ENCODE results near the gene TCP10L. TPM values are rescaled to one million over a fixed set of nuclear protein-coding genes. Genes with fewer than 3 reads are reported as not detected.
"Not testable (repeated sequence)": the region's sequence is repeated elsewhere in the genome, so short reads cannot be mapped to it uniquely, and the experiment has no call there.

Gene TCP10L
- total RNA-seq (2021) = 2.5 and 3.7 TPM in 2 replicates
- percentile 38 among the genes with signal in this experiment for Bru-seq, nascent RNA
- percentile 60 among the genes with signal in this experiment for BruChase-seq, experiment 1, labeled RNA remaining after a 2-hour chase
- percentile 52 among the genes with signal in this experiment for BruChase-seq, experiment 2, labeled RNA remaining after a 6-hour chase
- long read RNA-seq = 0 reads

- intact Hi-C loops (cut with micrococcal nuclease; ENCODE audit: unreplicated experiment) = no loop called here
- Histone ChIP-seq H3K27me3 (replicated peaks; ENCODE audit: insufficient read depth, low read depth, low read length, poor library complexity) (no peaks in the 10 kb centered on the region), H3K4me1 (ENCODE audit: insufficient read depth, low read length, poor library complexity, severe bottlenecking) (no peaks in the 10 kb centered on the region), H3K9me3 (ENCODE audit: low read depth, low read length, poor library complexity, severe bottlenecking) (no peaks in the 10 kb centered on the region), H3K4me3 (ENCODE audit: low read depth, low read length, poor library complexity, severe bottlenecking) (no peak within 1 kb of the TSS), H3K36me3 (ENCODE audit: insufficient read depth, low read length, poor library complexity, severe bottlenecking) (no peaks in the 10 kb centered on the region), H3K27ac (ENCODE audit: low read depth, low read length, poor library complexity, severe bottlenecking) (no peak within 1 kb of the TSS)
- ChIA-PET CTCF (no interaction called here), POLR2A (ENCODE audit: low non-redundant PET) (no interaction called here)
- no TSS peak for BruUV-seq (replicated peaks)
- DNase-seq (ENCODE audit: low spot score) = no peak
- no peak for TF ChIP-seq CTCF (conservative IDR thresholded peaks at IDR 0.05; ENCODE audit: low read depth, low read length)
- TF ChIP-seq EZH2 (IDR thresholded peaks at IDR 0.05; ENCODE audit: borderline replicate concordance, low read depth, low read length, poor library complexity, severe bottlenecking) = no peak
Measured at GRCh38 chr21:32585042-32585710, at the start of gene TCP10L. Gene TCP10L, minus strand, starts transcription at chr21:32585523. Its CDS starts 1,219 bp downstream, at chr21:32584304.

GRCh38 chr21:32626621-32627196, 41.4 kb upstream of the TCP10L start:
- CTCF ChIA-PET = no interaction called here

GRCh38 chr21:32618218-32618617, 32.9 kb upstream of the TCP10L start:
- DNase-seq (ENCODE audit: low spot score); H3K36me3 ChIP-seq (ENCODE audit: insufficient read depth, low read length, poor library complexity, severe bottlenecking); H3K4me1 ChIP-seq (ENCODE audit: insufficient read depth, low read length, poor library complexity, severe bottlenecking); H3K27me3 ChIP-seq (replicated peaks; ENCODE audit: insufficient read depth, low read depth, low read length, poor library complexity); H3K27ac ChIP-seq (ENCODE audit: low read depth, low read length, poor library complexity, severe bottlenecking); POLR2A ChIA-PET (ENCODE audit: low non-redundant PET); BruUV-seq (replicated peaks); CTCF ChIA-PET; H3K9me3 ChIP-seq (ENCODE audit: low read depth, low read length, poor library complexity, severe bottlenecking); intact Hi-C loops (cut with micrococcal nuclease; ENCODE audit: unreplicated experiment); H3K4me3 ChIP-seq (ENCODE audit: low read depth, low read length, poor library complexity, severe bottlenecking): not testable (repeated sequence)

More at GRCh38 chr21:32626621-32627196, 41.4 kb upstream of the TCP10L start:
- no peak for DNase-seq (ENCODE audit: low spot score)
- H3K27ac ChIP-seq (ENCODE audit: low read depth, low read length, poor library complexity, severe bottlenecking) = no peak overlapping the region
- H3K36me3 ChIP-seq (ENCODE audit: insufficient read depth, low read length, poor library complexity, severe bottlenecking) = peaks cover 7% of the 10 kb centered on the region
- H3K4me3 ChIP-seq (ENCODE audit: low read depth, low read length, poor library complexity, severe bottlenecking) = no peak overlapping the region
- TF ChIP-seq CTCF (conservative IDR thresholded peaks at IDR 0.05; ENCODE audit: low read depth, low read length) = no peak
- TF ChIP-seq EZH2 (IDR thresholded peaks at IDR 0.05; ENCODE audit: borderline replicate concordance, low read depth, low read length, poor library complexity, severe bottlenecking) = no peak
- BruUV-seq (replicated peaks) = no TSS peak
- no peaks in the 10 kb centered on the region for H3K27me3 ChIP-seq (replicated peaks; ENCODE audit: insufficient read depth, low read depth, low read length, poor library complexity)
- POLR2A ChIA-PET (ENCODE audit: low non-redundant PET) = no interaction called here
- no peaks in the 10 kb centered on the region for H3K9me3 ChIP-seq (ENCODE audit: low read depth, low read length, poor library complexity, severe bottlenecking)
- H3K4me1 ChIP-seq (ENCODE audit: insufficient read depth, low read length, poor library complexity, severe bottlenecking) = no peaks in the 10 kb centered on the region
- intact Hi-C loops (cut with micrococcal nuclease; ENCODE audit: unreplicated experiment) = no loop called here
